ENCODE measurements around the gene DLG5. TPM values are rescaled to one million over a fixed set of nuclear protein-coding genes. Genes with fewer than 3 reads are reported as not detected.
A peak's percentile ranks its signal among the peaks of the same experiment; 100 is the strongest.

Gene DLG5, protein sequence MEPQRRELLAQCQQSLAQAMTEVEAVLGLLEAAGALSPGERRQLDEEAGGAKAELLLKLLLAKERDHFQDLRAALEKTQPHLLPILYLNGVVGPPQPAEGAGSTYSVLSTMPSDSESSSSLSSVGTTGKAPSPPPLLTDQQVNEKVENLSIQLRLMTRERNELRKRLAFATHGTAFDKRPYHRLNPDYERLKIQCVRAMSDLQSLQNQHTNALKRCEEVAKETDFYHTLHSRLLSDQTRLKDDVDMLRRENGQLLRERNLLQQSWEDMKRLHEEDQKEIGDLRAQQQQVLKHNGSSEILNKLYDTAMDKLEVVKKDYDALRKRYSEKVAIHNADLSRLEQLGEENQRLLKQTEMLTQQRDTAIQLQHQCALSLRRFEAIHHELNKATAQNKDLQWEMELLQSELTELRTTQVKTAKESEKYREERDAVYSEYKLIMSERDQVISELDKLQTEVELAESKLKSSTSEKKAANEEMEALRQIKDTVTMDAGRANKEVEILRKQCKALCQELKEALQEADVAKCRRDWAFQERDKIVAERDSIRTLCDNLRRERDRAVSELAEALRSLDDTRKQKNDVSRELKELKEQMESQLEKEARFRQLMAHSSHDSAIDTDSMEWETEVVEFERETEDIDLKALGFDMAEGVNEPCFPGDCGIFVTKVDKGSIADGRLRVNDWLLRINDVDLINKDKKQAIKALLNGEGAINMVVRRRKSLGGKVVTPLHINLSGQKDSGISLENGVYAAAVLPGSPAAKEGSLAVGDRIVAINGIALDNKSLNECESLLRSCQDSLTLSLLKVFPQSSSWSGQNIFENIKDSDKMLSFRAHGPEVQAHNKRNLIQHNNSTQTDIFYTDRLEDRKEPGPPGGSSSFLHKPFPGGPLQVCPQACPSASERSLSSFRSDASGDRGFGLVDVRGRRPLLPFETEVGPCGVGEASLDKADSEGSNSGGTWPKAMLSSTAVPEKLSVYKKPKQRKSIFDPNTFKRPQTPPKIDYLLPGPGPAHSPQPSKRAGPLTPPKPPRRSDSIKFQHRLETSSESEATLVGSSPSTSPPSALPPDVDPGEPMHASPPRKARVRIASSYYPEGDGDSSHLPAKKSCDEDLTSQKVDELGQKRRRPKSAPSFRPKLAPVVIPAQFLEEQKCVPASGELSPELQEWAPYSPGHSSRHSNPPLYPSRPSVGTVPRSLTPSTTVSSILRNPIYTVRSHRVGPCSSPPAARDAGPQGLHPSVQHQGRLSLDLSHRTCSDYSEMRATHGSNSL (N-terminal part only)
- 35.5 TPM for total RNA-seq (ENCODE audit: unreplicated experiment)
- long read RNA-seq, partial matches to known transcripts: 3 of 3 reads
- long read RNA-seq, other reads (novel, unspliced or antisense): 0 of 3 reads

DNA sequence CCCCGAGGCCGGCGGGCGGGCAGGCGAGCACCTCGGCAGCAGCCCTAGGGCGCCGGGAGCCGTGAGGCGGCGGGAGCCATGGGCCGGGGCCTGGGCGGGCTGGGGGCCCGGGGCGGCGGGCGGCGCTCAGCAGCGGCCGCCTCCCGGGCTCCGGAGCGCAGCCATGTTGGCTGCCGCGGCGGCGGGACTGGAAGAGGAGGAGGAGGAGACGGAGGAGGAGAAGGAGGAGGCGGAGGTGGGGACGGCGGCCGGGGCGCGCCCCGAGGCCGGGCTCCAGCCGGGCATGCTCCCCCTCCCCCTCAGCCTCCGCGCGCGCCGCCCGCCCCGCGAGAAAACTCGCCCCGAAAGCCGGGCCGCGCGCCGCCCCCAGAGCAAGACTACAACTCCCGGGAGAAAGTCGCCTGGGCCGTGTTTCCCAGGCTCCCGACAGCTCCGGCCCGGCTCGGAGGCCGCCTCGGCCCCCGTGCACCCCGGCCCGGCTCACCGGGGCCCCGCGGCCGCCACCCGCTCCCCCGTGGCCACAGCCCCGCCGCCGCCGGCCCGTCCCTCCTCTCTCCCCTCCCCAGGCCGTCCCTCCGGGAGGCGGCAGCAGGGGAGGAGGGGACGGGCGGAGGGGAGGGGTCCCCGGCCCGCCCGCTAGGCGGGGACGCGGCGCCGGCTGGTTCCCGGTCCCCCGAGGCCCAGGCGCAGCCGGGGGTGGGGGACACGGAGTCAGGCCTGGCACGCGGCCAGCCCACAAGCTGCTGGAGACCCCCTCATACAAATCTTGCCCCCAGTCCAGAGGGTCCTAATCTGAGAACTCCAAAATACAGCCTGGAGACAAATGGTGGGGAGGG is at the start of gene DLG5:
Gene DLG5 (minus strand): TSS at position 190 of the 836 bp plus-strand sequence. CDS start 235 bp downstream, outside the sequence.
- TF ChIP-seq CTCF (IDR thresholded peaks at IDR 0.05; ENCODE audit: partially characterized antibody, unreplicated experiment): peak; percentile 36
- peak; percentile 60 for DNase-seq
- no peak within 1 kb of the TSS for H3K27ac Mint-ChIP-seq (ENCODE audit: unreplicated experiment)

DNA sequence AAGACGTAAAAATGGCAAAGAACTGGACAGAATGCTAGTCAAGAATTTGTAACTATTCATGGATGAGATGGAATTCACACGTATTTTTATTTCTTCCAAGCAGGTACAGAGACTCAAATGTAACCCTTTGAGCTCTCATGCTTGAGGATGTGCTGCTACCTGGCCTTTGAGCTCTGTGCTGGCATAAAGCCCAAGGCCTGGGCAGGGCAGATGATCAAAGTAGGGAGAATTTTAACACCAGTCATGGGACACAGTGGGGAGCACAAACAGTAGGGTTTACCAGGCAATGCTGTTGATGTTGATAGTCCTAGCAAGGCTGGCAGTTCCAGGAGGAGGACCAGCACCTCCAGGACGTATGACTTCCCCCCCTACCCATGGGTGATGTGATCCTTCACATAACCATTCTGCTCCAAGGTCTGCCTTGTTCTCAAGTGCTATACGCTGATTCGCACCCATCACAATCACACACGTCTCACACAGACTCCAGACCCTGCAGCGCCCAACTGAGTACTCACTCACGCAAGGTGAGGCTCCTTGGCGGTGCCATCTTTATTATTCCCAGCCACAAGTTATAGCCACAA is 48.6 kb upstream of the DLG5 start:
- H3K9me3 Mint-ChIP-seq (ENCODE audit: unreplicated experiment): peaks cover 2% of the 10 kb centered on the region
- H3K36me3 Mint-ChIP-seq (ENCODE audit: unreplicated experiment): no peaks in the 10 kb centered on the region
- no peak overlapping the region for H3K27ac Mint-ChIP-seq (ENCODE audit: unreplicated experiment)
- H3K4me1 Mint-ChIP-seq (ENCODE audit: low read depth, unreplicated experiment): peaks cover 2% of the 10 kb centered on the region
- no peak for DNase-seq
- H3K4me3 Mint-ChIP-seq (ENCODE audit: unreplicated experiment): no peak overlapping the region
- peaks cover 2% of the 10 kb centered on the region for H3K27me3 Mint-ChIP-seq (ENCODE audit: unreplicated experiment)
- TF ChIP-seq CTCF (IDR thresholded peaks at IDR 0.05; ENCODE audit: partially characterized antibody, unreplicated experiment): no peak

More for the DNA sequence above, at the start of gene DLG5:
- peak within 1 kb of the TSS; percentile 75 for H3K4me3 Mint-ChIP-seq (ENCODE audit: unreplicated experiment)
- H3K36me3 Mint-ChIP-seq (ENCODE audit: unreplicated experiment): no peaks in the 10 kb centered on the region
- H3K27me3 Mint-ChIP-seq (ENCODE audit: unreplicated experiment): peaks cover 7% of the 10 kb centered on the region
- H3K9me3 Mint-ChIP-seq (ENCODE audit: unreplicated experiment): no peaks in the 10 kb centered on the region
- H3K4me1 Mint-ChIP-seq (ENCODE audit: low read depth, unreplicated experiment): peaks cover 13% of the 10 kb centered on the region

- H3K27me3 Mint-ChIP-seq (ENCODE audit: unreplicated experiment): peaks cover 2% of the 10 kb centered on the region
- no peaks in the 10 kb centered on the region for H3K36me3 Mint-ChIP-seq (ENCODE audit: unreplicated experiment)
- no peak overlapping the region for H3K4me3 Mint-ChIP-seq (ENCODE audit: unreplicated experiment)
- no peak for TF ChIP-seq CTCF (IDR thresholded peaks at IDR 0.05; ENCODE audit: partially characterized antibody, unreplicated experiment)
- peaks cover 2% of the 10 kb centered on the region for H3K9me3 Mint-ChIP-seq (ENCODE audit: unreplicated experiment)
- DNase-seq: peak; percentile 27
- H3K27ac Mint-ChIP-seq (ENCODE audit: unreplicated experiment): no peak overlapping the region
- H3K4me1 Mint-ChIP-seq (ENCODE audit: low read depth, unreplicated experiment): peaks cover 2% of the 10 kb centered on the region
These were observed 48.0 kb upstream of the DLG5 start for GRCh38 chr10:77974396-77975074.

- no peak overlapping the region for H3K4me3 Mint-ChIP-seq (ENCODE audit: unreplicated experiment)
- H3K4me1 Mint-ChIP-seq (ENCODE audit: low read depth, unreplicated experiment): peaks cover 2% of the 10 kb centered on the region
- DNase-seq: no peak
- H3K27me3 Mint-ChIP-seq (ENCODE audit: unreplicated experiment): peaks cover 2% of the 10 kb centered on the region
- H3K27ac Mint-ChIP-seq (ENCODE audit: unreplicated experiment): no peak overlapping the region
- no peaks in the 10 kb centered on the region for H3K36me3 Mint-ChIP-seq (ENCODE audit: unreplicated experiment)
- TF ChIP-seq CTCF (IDR thresholded peaks at IDR 0.05; ENCODE audit: partially characterized antibody, unreplicated experiment): no peak
- peaks cover 2% of the 10 kb centered on the region for H3K9me3 Mint-ChIP-seq (ENCODE audit: unreplicated experiment)
These were observed 46.7 kb upstream of the DLG5 start for GRCh38 chr10:77973276-77973675.
